IMR-90 (cell line): ENCODE results near the gene GRIA3. TPM values are rescaled to one million over a fixed set of nuclear protein-coding genes. Genes with fewer than 3 reads are reported as not detected.

ENCODE experiments used
- ATAC-seq: fragments of 200-7000 bp; cut with Tn5 transposase; 2 replicates; pipeline ENCODE4 v1.9.1; 2020; ENCODE audit warnings: low read depth, mild to moderate bottlenecking, moderate library complexity
- BruUV-seq: library from RNA; stranded (reverse); fragments of 400-500 nt; replicated peaks from 2 replicates; lab custom pipeline; 2021; lab: Mats Ljungman, UMichigan
- CTCF ChIA-PET: fragments of 300-600 bp; formaldehyde crosslinking; extraction: SDS; loops from one replicate; lab custom pipeline; 2021; ENCODE audit warnings: antibody characterized with exemption; lab: Yijun Ruan, JAX
- POLR2A ChIA-PET: fragments of 300-600 bp; sonication (Branson Sonifier 250); formaldehyde crosslinking; loops from one replicate; lab custom pipeline; 2022; ENCODE audit warnings: antibody characterized with exemption; ENCODE audit not compliant: unreplicated experiment; lab: Charles Lee
- DNase-seq: peaks from one replicate; pipeline ENCODE4 v3.0.0; 2013
- H2AFZ ChIP-seq: replicated peaks from 2 replicates; pipeline ENCODE3; 2013; ENCODE audit warnings: low read length, mild to moderate bottlenecking; ENCODE audit not compliant: poor library complexity
- H2AK5ac ChIP-seq: 2 replicates; pipeline ENCODE4 v1.6.1; 2013; ENCODE audit warnings: low read depth, low read length, inconsistent platforms
- H2AK9ac ChIP-seq: replicated peaks from 2 replicates; pipeline ENCODE3; 2013; ENCODE audit warnings: mild to moderate bottlenecking, low read depth, low read length, moderate library complexity; ENCODE audit not compliant: poor library complexity
- H2BK120ac ChIP-seq: 2 replicates; pipeline ENCODE4 v1.6.1; 2013; ENCODE audit warnings: low read depth, low read length, inconsistent platforms
- H2BK15ac ChIP-seq: 3 replicates; pipeline ENCODE4 v1.6.1; 2013; ENCODE audit warnings: low read depth, low read length, inconsistent platforms
- H2BK20ac ChIP-seq: 2 replicates; pipeline ENCODE4 v1.6.1; 2013; ENCODE audit warnings: low read depth, mild to moderate bottlenecking, inconsistent platforms, low read length, moderate library complexity
- H2BK5ac ChIP-seq: 2 replicates; pipeline ENCODE4 v1.6.1; 2013; ENCODE audit warnings: mild to moderate bottlenecking, low read depth, low read length, inconsistent platforms; ENCODE audit not compliant: poor library complexity, severe bottlenecking
- H3K14ac ChIP-seq: replicated peaks from 2 replicates; pipeline ENCODE4 v1.6.1; 2013; ENCODE audit warnings: low read depth, low read length, inconsistent platforms
- H3K18ac ChIP-seq: 2 replicates; pipeline ENCODE4 v1.6.1; 2013; ENCODE audit warnings: low read depth, low read length, control low read depth
- H3K23ac ChIP-seq: 2 replicates; pipeline ENCODE4 v1.6.1; 2013; ENCODE audit warnings: low read depth, low read length, inconsistent platforms
- H3K27ac ChIP-seq: 2 replicates; pipeline ENCODE4 v1.5.1; 2013; ENCODE audit warnings: mild to moderate bottlenecking, control low read depth, low read length; ENCODE audit not compliant: insufficient read depth
- H3K27me3 ChIP-seq: 2 replicates; pipeline ENCODE4 v1.6.1; 2013; ENCODE audit warnings: low read length; ENCODE audit not compliant: control insufficient read depth, insufficient read depth
- H3K36me3 ChIP-seq: 2 replicates; pipeline ENCODE4 v1.6.1; 2013; ENCODE audit warnings: low read length, mixed read lengths; ENCODE audit not compliant: control insufficient read depth, insufficient read depth
- H3K4ac ChIP-seq: 2 replicates; pipeline ENCODE4 v1.6.1; 2013; ENCODE audit warnings: low read depth, low read length, inconsistent platforms
- H3K4me1 ChIP-seq: 2 replicates; pipeline ENCODE4 v1.6.1; 2013; ENCODE audit warnings: low read length, mixed read lengths; ENCODE audit not compliant: control insufficient read depth, insufficient read depth
- H3K4me2 ChIP-seq: 2 replicates; pipeline ENCODE4 v1.6.1; 2013; ENCODE audit warnings: low read depth, mild to moderate bottlenecking, control low read depth, low read length, moderate library complexity
- H3K4me3 ChIP-seq: 2 replicates; pipeline ENCODE4 v1.5.1; 2013; ENCODE audit warnings: low read depth, mild to moderate bottlenecking, control low read depth, low read length, moderate library complexity; ENCODE audit not compliant: insufficient read depth
- H3K56ac ChIP-seq: 2 replicates; pipeline ENCODE4 v1.6.1; 2013; ENCODE audit warnings: low read length, inconsistent platforms; ENCODE audit not compliant: insufficient read depth; ENCODE audit errors: extremely low read depth
- H3K79me1 ChIP-seq, 2 experiments: 2 replicates each; pipeline ENCODE4 v1.6.1; 2013; ENCODE audit warnings: low read length in 2 of 2, inconsistent platforms in 1 of 2, low read depth in 1 of 2
- H3K9ac ChIP-seq: 2 replicates; pipeline ENCODE4 v1.6.1; 2013; ENCODE audit warnings: low read depth, low read length, control low read depth
- H3K9me1 ChIP-seq: 2 replicates; pipeline ENCODE4 v1.6.1; 2013; ENCODE audit warnings: low read length, inconsistent platforms; ENCODE audit not compliant: insufficient read depth
- H3K9me3 ChIP-seq: 2 replicates; pipeline ENCODE4 v1.6.1; 2013; ENCODE audit warnings: low read length; ENCODE audit not compliant: control insufficient read depth, insufficient read depth
- H4K20me1 ChIP-seq: 2 replicates; pipeline ENCODE4 v1.6.1; 2013; ENCODE audit warnings: low read length, inconsistent platforms; ENCODE audit not compliant: insufficient read depth
- H4K5ac ChIP-seq: 2 replicates; pipeline ENCODE4 v1.6.1; 2013; ENCODE audit warnings: mild to moderate bottlenecking, low read depth, low read length, control low read depth
- H4K8ac ChIP-seq, 2 experiments: 2 replicates each; pipeline ENCODE4 v1.6.1; 2013; ENCODE audit warnings: low read depth in 2 of 2, low read length in 2 of 2, control low read depth in 1 of 2, inconsistent platforms in 1 of 2
- H4K91ac ChIP-seq: 2 replicates; pipeline ENCODE4 v1.6.1; 2013; ENCODE audit warnings: low read depth, low read length, inconsistent platforms; ENCODE audit not compliant: insufficient read depth
- CEBPB ChIP-seq: IDR thresholded peaks from 2 replicates; pipeline ENCODE4 v1.6.1; 2012; ENCODE audit warnings: low read depth, low read length, improper control_type of control experiment
- CTCF ChIP-seq: conservative IDR thresholded peaks from 2 replicates; pipeline ENCODE4 v1.5.1; 2012; ENCODE audit warnings: mild to moderate bottlenecking, low read depth, low read length, improper control_type of control experiment
- FOS ChIP-seq: fragments of 150-350 bp; IDR thresholded peaks from 2 replicates; pipeline ENCODE4 v1.6.1; 2016; ENCODE audit warnings: low read depth, low read length
- MAFK ChIP-seq: IDR thresholded peaks from 2 replicates; pipeline ENCODE4 v1.6.1; 2012; ENCODE audit warnings: low read depth, low read length, improper control_type of control experiment
- MXI1 ChIP-seq: IDR thresholded peaks from 2 replicates; pipeline ENCODE4 v1.6.1; 2012; ENCODE audit warnings: low read depth, mild to moderate bottlenecking, low read length, moderate library complexity, borderline replicate concordance
- NFE2L2 ChIP-seq: fragments of 150-350 bp; IDR thresholded peaks from 2 replicates; pipeline ENCODE4 v1.6.1; 2016; ENCODE audit warnings: low read depth, mild to moderate bottlenecking, low read length
- POLR2A ChIP-seq: IDR thresholded peaks from 2 replicates; pipeline ENCODE4 v1.6.1; 2012; ENCODE audit warnings: mild to moderate bottlenecking, low read depth, low read length
- RAD21 ChIP-seq: IDR thresholded peaks from 2 replicates; pipeline ENCODE4 v1.6.1; 2012; ENCODE audit warnings: low read length, improper control_type of control experiment
- RFX5 ChIP-seq: IDR thresholded peaks from 2 replicates; pipeline ENCODE4 v1.8.0; 2012; ENCODE audit warnings: low read depth, mild to moderate bottlenecking, low read length, moderate library complexity
- WGBS, 2 experiments: methylation state at CpG; one replicate each; pipeline versions ENCODE4 v1.1.5 to v1.1.7; 2013; ENCODE audit warnings: missing lambda C conversion rate in 2 of 2; ENCODE audit not compliant: insufficient read length in 1 of 2; ENCODE audit errors: extremely low coverage in 2 of 2; 5-methylcytosine and 5-hydroxymethylcytosine counted together
- dilution Hi-C: fragments of 300-500 bp; cut with HindIII; formaldehyde crosslinking; loops from one replicate; pipeline ENCODE4 v1.14.3; 2018; ENCODE audit warnings: low sequenced_read_pairs; ENCODE audit not compliant: unreplicated experiment
- in situ Hi-C: fragments of 300-500 bp; cut with MboI; formaldehyde crosslinking; loops from 3 replicates; pipeline ENCODE4 v1.14.3; 2019; ENCODE audit warnings: low sequenced_read_pairs, inconsistent platforms, mixed read lengths
- intact Hi-C: fragments of 100-400 bp; cut with micrococcal nuclease; formaldehyde crosslinking; loops from 2 replicates; pipeline ENCODE4 v1.10.0; 2022
- polyA plus RNA-seq, 3 experiments: library from polyadenylated mRNA; depleted of rRNA; stranded (reverse); fragments of >200 nt; gene quantifications; 2 replicates each; pipeline ENCODE4 v1.2.3, GENCODE V29; 2012; ENCODE audit warnings: low replicate concordance in 1 of 3
- total RNA-seq: library from RNA; depleted of rRNA; stranded (reverse); fragments of >200 nt; gene quantifications from 2 replicates; pipeline ENCODE4 v1.2.3, GENCODE V29; 2012
- TF ChIP-seq, protein P1 (sequence below): fragments of 150-350 bp; IDR thresholded peaks from 2 replicates; pipeline ENCODE4 v1.6.1; 2016; ENCODE audit warnings: low read depth, mild to moderate bottlenecking, low read length, moderate library complexity, borderline replicate concordance

Gene GRIA3
- total and polyA plus RNA-seq, 2 of the 4 experiments (the other 2 are of a cell fraction), result not detected

- Histone ChIP-seq H3K4ac (no peak overlapping the region), H2BK15ac (no peak overlapping the region), H4K20me1 (no peaks in the 10 kb centered on the region), H2BK5ac (no peak overlapping the region), H4K8ac (no peak overlapping the region), H3K4me1 (no peaks in the 10 kb centered on the region), H3K9ac (no peak overlapping the region), H2BK20ac (no peak overlapping the region), H4K5ac (no peak overlapping the region), H2AK9ac (no peak overlapping the region), H3K27ac (no peak overlapping the region), H4K91ac (no peak overlapping the region), H2AFZ (no peak overlapping the region), H3K9me1 (no peaks in the 10 kb centered on the region), H3K9me3 (no peaks in the 10 kb centered on the region), H2BK120ac (no peak overlapping the region), H3K79me1 (no peaks in the 10 kb centered on the region), H3K4me2 (no peak overlapping the region), H3K36me3 (no peaks in the 10 kb centered on the region), H3K27me3 (no peaks in the 10 kb centered on the region), H3K4me3 (no peak overlapping the region), H3K14ac (no peak overlapping the region), H3K23ac (no peak overlapping the region), H2AK5ac (no peak overlapping the region), H3K56ac (no peak overlapping the region), H3K18ac (no peak overlapping the region)
- WGBS, 2 experiments, result no CpG with 5 or more reads among the region's 1 CpG
- dilution Hi-C loops, result no loop called here
- no peak for DNase-seq
- no TSS peak for BruUV-seq
- in situ Hi-C loops, result no loop called here
- TF ChIP-seq, protein P1, sequence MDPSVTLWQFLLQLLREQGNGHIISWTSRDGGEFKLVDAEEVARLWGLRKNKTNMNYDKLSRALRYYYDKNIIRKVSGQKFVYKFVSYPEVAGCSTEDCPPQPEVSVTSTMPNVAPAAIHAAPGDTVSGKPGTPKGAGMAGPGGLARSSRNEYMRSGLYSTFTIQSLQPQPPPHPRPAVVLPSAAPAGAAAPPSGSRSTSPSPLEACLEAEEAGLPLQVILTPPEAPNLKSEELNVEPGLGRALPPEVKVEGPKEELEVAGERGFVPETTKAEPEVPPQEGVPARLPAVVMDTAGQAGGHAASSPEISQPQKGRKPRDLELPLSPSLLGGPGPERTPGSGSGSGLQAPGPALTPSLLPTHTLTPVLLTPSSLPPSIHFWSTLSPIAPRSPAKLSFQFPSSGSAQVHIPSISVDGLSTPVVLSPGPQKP, result no peak
- TF ChIP-seq RAD21, result no peak
- no peak for TF ChIP-seq MXI1
- TF ChIP-seq MAFK, result no peak
- TF ChIP-seq FOS, result no peak
- no peak for TF ChIP-seq RFX5
- no peak for TF ChIP-seq CEBPB
- no peak for TF ChIP-seq NFE2L2
- TF ChIP-seq CTCF, result no peak
- no peak for TF ChIP-seq POLR2A
- CTCF ChIA-PET, result no interaction called here
- ATAC-seq, result no peak
- intact Hi-C loops, result no loop called here
- POLR2A ChIA-PET, result no interaction called here
These were observed 127.4 kb downstream of the GRIA3 start for GRCh38 chrX:123311486-123311885.
